Measurements from ENCODE around the gene CHL1. TPM values are rescaled to one million over a fixed set of nuclear protein-coding genes. Genes with fewer than 3 reads are reported as not detected.

The CHL1 gene
- total RNA-seq, 1 donor from 2014 or later = 36.4 TPM

GRCh38 chr3:279325-279724 is 82.8 kb downstream of the CHL1 start:
- no peak for DNase-seq (ENCODE audit: low spot score)

GRCh38 chr3:280681-281080 is 84.1 kb downstream of the CHL1 start:
- DNase-seq (ENCODE audit: low spot score) = no peak

GRCh38 chr3:284322-284721 is 87.8 kb downstream of the CHL1 start:
- no peak for DNase-seq (ENCODE audit: low spot score)

DNA sequence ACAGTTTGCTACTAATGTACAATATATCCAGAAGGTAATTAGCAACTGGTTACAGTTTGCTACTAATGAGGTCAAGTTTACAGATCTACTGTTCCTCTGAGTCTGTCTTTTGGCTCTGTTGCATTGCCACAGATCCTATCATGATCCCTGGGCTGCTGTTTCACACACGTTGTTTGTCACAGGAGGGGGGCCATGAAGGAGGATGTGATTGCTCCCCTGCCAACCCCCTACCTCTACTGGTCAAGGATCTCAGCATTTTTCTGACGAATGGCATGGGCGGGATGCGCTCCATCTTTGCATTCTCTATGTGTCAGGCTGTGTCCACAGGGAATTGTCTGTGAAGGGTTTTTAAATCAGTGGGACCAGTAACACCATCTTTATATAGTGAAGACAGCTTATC is 91.9 kb downstream of the CHL1 start:
- no peak for DNase-seq (ENCODE audit: low spot score)

GRCh38 chr3:291028-291427 is 94.5 kb downstream of the CHL1 start:
- no peak for DNase-seq (ENCODE audit: low spot score)

DNA sequence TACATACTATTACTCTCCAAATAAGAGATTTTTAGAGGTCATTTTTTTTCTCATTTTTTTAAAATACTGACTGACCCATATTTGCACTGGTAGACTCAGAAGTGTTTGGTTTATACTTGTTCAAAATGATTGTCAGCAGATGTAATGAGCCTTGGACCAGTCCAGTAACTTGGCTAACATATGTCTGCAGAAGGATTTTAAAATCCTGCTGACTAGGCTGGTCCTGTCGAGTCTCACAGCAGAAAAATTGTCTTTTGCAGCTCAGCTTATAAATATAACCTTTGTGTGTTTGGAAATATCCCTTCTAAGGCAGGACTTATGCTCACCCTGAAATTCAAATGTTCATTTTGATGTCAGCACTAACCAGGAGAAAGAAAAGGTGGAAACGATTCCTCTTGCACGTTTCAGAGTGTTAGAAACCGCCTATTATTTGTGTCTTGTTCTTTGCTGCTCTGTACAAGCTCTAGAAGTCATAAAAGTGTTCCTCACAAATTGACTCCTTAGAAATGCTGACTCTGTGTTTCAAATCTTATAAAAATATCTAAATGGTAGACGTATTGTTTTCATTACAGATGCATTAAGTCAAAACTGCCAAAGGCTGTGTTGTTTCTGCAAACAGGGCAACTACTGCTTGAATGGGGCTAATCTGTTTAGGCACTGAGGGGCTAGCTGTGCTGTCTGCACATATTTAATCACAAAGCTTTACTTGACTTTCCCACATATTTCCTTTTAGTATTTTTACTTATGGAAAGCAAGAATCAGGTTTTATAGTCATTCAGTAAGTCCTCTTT is 95.3 kb downstream of the CHL1 start:
- DNase-seq (ENCODE audit: low spot score) = no peak

DNA sequence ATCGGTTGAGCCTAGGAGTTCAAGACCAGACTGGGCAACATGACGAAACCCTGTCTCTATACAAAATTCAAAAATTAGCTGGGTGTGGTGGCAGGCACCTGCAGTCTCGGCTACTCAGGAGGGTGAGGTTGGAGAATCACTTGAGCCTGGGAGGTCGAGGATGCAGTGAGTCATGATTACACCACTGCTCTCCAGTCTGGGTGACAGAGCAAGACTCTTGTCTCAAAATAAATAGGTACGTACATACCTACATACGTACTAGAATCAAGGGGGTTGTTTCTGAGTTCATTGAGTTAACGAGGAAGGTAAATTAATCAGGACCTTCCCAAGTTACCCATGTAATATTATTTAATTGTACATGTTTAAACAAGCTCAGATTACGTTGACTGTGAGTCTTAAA is 97.5 kb downstream of the CHL1 start:
- DNase-seq (ENCODE audit: low spot score) = no peak

- DNase-seq (ENCODE audit: low spot score) = no peak
Measured at GRCh38 chr3:294581-294980, 98.0 kb downstream of the CHL1 start.

DNA sequence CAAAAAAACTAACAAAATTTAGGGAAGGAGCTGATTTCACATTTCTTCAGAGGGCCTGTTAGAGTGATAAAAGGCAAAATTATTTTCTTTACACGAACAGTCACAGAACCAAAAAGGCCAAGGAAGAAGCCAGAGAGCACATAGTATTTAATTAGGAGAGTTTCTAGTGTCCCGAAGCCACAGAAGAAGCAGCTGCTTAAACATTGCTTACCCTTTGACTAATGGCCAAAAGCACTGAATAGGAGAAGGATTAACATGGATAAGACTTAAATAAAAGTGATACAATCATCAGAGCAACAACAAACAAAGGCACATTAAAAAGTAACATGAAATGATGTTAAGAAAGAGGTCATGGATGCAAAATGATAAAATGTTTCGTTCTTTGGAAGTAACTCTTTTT is 98.6 kb downstream of the CHL1 start:
- DNase-seq (ENCODE audit: low spot score) = no peak

DNA sequence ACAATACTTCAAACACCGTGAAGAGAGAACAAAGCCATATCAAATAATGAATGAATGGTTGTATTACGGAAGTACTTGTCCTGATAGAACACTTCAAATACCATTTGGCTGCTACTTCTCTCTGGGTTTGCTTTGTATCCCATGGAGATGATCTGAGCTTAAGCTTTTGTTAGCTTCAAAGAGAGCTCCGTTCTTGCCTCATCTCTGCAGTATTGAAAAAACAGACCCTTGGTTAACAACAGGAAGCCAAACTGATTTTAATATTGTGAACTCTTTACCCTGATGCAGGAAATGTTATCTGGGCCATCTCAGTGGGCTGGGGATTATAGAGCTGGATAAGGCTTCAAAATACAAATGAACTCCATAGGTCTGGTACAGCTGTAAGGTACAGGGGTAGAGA is 101.0 kb downstream of the CHL1 start:
- no peak for DNase-seq (ENCODE audit: low spot score)

DNA sequence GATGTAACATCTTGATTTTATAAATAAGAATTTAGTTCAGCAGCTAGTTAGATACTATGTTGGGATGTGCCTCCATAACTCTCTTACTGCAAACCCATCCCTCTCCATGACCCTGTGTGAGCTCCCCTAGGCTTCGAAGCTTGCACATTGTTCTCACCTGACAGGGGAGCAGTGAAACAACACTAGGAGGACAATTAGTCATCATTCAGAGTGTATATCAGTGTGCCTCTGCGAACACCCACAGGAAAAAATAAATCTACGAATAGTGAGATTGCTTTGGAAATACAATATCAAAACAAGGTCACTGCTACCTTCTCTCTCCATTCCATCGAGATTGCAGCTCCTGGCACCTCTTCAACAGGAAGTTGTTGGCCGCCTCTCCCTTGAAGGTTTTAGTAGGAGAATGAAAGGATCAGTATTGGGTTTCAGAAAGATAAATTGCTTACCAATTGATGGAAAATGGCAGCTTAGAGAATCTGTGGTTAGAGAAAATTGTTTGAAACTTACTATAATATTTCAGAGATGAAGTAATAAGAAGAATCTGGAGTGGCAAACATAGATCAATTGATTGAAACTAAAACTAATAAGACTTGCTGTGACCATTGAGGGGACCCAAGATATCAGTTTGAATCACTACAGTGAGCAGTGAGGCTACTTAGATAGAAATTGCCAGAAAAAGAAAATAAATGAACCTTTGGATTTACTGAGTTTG is 103.2 kb downstream of the CHL1 start:
- DNase-seq (ENCODE audit: low spot score) = no peak

DNA sequence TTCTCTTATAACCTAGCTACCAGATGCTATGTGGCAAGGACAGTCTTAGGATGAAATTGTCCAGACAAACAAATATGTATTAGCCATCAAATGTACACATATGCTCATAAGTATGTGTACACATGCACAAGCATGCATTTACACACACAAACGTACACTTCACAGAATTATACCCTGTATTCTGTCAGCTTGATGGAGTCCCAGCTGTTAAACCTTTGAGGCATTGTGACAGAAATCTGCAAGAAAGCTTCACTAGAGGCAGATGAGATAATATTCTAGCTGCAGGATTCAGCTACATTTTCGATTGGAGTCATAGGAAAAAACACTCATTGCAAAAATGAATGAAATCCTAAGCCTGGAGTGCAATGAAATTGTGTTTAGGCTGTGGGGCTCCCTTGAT is 110.6 kb downstream of the CHL1 start:
- no peak for DNase-seq (ENCODE audit: low spot score)

DNA sequence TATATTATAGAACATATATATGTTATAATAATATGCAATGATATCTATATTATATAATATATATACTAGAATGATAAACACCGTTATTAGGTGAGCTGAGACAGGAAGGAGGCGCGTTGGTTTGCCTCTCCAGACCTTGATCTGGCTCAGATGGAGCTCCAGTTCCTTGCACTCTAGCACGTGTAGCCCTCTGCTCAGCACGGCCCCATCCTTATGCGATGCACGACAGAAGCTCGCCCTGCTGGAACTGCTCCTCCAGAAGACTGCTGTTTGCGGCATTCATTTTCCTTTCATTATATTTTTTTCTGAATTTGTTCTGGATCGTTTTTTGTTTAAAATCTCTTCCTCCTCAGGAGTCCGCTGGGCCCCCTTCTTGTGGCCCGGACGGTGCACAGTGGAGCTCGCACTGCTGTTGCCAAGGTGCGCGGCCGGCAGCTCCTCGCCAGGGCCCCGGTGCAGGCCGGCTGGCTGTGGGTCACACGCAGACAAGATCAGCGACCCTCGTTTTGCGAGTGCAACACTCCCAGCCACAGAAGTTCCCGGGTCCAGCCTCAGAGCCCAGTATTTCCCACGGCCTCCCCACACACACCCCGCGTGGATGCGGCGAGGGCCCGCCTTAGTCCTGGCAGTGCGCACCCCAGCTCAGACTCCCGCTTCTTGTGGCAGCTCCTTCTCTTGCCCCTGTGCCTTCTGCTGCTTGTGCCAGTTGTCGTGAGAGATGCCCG is 112.2 kb downstream of the CHL1 start:
- DNase-seq (ENCODE audit: low spot score) = no peak

- no peak for DNase-seq (ENCODE audit: low spot score)
Measured at GRCh38 chr3:312160-312733, 115.7 kb downstream of the CHL1 start.

DNA sequence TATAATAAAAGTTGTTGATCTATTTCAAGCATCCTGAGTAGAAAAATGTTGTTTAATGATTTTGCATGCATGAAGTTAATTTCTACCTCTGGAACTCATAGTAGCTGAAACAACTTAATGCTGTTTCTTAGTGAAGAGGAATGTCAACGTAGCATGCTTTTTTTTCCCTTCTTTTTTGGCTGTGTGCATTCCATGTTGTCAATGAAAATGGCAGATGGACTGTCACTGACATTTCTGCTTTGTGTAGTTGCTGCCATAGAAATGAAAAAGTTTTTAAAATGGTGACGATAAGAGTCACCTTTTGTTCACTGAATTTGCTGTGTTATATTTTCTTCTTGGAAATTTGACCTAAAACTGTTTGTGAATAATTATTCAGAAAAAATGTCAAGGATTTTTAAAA is 116.3 kb downstream of the CHL1 start:
- no peak for DNase-seq (ENCODE audit: low spot score)

DNA sequence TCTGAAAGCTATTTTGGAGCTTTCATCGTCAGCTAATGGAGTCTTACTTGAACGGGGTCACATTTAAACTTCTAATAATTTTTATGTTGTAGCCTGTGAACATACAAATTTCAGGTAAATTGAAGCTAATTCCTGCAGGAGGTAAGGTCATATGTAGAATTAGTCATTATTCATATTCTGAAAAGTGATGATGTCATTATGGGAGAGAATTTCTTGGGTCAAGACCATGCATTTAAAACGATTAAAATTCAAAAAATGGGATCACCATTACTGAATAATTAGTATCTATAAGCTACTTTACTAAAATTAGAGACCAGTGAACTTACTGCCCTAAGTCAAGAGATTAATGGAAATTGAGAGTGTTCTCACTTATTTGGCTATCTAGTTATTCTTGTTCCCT is 120.4 kb downstream of the CHL1 start:
- DNase-seq (ENCODE audit: low spot score) = no peak

DNA sequence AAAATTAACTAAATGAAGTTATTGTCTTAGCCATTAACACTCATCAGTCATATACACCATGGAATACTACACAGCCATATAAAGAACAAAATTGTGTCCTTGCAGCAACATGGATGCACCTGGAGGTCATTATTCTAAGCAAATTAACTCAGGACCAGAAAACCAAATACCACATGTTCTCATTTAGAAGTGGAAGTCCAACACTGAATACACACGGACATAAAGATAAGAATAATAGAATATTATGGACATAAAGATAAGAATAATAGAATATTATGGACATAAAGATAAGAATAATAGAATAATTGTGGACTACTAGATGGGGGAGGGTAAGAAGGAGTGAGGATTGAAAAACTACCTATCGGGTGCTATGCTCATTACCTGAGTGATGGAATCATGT is 122.3 kb downstream of the CHL1 start:
- DNase-seq (ENCODE audit: low spot score) = no peak

DNA sequence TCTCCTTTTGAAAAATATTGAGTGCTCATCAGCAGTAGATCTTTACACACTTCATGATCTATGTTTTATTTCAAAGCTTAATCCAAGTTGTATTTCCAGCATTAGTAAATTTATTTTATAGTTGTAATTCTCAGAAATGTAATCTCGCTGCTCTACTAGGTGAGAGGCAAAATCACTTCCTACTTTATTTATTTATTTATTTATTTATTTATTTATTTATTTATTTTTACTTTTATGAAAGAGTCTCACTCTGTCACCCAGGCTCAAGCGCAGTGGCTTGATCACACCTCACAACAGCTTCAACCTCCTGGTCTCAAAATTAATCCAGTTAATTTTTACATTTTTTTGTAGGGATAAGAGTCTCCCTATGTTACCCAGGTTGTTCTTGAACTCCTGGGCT is 127.9 kb downstream of the CHL1 start:
- no peak for DNase-seq (ENCODE audit: low spot score)

DNA sequence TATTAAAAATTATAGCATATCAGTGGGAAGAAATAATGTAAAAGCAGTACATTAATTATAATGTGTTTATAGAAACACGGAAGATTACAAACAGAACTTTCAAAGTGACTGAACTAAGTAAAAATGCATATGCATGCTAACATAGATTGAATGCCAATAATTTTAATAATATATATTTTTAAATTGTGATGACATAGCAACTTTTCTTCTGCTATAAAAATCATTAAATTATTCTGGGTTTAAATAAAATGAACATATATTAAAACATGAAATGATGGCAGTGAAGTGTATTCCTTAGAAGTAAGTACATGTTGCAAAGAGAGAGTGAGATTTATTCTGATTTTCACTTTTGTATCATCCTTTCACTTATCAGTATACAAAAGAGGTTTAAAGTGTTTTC is 128.9 kb downstream of the CHL1 start:
- DNase-seq (ENCODE audit: low spot score) = no peak

GRCh38 chr3:330494-331115 is 134.0 kb downstream of the CHL1 start:
- no peak for DNase-seq (ENCODE audit: low spot score)

- no peak for DNase-seq (ENCODE audit: low spot score)
Measured at GRCh38 chr3:331881-332280, 135.3 kb downstream of the CHL1 start.

DNA sequence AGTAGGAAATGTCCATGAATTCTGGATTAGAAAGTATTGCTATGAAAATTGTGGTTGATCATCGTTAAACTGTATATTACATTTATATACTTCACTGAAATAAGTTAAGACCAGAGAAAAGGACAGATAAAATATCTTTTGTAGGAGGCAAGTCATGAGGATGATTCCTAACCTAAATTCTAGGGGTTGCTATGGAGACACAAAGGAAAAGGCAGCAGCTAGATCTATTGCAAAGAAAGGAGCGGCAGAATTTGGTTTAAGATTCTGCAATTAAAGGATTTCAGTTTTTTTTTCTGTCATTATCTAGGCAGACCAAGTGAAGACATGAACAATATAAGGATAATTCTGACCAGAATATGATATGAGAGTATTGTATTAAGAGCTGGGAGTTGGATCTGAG is 136.1 kb downstream of the CHL1 start:
- DNase-seq (ENCODE audit: low spot score) = no peak

Data from mesenteric fat pad (tissue), 1 donor.